ENCODE measurements around the gene FGFRL1.

The FGFRL1 gene

DNA sequence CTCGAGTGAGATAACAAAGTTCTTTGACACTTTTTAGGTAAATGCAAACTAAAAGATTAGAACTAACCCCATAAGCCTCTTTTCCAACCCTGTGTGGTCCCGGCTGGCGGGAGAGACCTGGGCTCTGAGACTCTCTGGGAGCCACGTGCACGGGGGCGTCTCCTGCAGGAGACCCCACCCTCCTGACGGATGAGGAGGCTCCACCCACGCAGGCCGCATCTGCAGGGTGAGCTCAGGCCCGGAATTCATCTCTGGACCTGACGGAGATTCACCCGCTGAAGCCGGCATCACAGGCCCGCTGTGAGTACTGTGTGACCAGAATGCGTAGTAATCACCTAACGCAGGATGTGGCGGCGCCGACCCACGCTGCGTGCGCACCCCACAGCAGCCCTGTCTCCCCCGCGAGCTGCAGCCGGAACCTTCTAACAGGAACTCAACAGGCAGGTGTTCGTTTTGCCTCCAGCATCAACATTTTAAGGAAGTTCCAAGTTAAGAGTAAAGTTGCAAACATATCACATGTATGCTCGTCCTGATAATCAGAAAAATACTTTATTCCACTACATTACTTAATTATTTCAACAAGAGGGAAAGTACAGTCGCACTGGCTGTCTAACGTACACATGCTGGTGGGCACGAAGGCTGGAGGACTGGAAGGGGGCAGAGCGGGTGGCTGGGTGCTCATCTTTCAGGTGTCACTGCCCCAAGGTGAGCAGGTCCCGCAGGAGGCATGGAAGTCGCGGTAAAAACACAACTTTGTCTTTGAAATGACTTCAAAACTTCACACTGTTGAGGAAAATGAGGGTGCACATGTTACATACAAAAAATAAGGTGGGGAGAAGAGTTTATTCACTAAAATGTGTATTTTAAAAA lies 44.5 kb downstream of the FGFRL1 start:
- peak; percentile 88 for DNase-seq

DNA sequence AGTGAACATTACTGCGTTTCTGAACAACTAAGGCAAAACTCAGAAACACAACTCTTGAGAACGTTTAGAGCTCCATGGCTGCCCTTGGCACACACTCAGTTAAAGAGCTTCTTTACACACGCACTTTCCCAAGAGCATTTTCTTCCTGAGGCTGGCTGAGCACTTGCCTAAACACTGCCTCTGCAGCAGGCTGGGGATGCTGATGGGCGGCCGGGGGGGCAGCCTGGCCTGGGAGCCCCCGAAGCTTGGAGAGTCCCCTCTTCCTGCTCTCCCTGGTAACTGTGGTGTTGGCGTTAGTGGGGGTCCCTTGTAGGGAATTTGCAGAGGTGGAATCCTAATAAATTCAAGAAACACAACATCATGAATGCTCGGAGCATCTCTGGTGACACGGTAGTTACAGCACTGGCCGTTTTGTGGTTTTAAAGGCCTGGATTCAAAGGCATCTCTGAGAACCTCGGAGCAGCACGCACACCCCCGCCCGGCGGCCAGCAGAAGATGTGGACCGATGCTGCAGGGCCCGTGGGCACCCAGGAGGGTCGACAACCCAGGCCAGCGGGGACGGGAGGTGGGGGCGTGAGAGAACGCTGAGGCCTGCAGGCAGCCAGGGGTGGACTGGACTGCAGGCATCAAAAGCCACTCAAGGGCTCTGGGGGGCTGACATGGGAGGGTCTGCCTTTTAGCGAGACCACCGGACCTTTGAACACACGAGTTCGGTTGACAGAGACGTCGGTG lies 45.4 kb downstream of the FGFRL1 start:
- DNase-seq: no peak

DNA sequence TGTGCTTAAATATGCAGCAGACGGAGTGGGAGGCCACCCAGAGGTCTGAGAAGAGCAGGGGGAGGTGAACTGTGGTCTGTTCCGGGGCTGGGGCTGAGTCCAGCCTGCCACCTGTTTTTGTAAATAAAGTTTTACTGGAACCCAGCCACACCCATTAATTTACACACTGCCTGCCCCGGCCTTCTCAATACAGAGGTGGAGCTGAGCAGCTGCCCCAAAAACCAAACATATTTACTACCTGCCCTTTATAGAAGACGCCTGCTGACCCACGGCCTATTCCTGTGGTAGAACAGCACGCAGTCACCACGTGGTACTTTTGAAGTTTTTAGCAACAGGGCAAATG lies 45.9 kb downstream of the FGFRL1 start:
- no peak for DNase-seq

DNA sequence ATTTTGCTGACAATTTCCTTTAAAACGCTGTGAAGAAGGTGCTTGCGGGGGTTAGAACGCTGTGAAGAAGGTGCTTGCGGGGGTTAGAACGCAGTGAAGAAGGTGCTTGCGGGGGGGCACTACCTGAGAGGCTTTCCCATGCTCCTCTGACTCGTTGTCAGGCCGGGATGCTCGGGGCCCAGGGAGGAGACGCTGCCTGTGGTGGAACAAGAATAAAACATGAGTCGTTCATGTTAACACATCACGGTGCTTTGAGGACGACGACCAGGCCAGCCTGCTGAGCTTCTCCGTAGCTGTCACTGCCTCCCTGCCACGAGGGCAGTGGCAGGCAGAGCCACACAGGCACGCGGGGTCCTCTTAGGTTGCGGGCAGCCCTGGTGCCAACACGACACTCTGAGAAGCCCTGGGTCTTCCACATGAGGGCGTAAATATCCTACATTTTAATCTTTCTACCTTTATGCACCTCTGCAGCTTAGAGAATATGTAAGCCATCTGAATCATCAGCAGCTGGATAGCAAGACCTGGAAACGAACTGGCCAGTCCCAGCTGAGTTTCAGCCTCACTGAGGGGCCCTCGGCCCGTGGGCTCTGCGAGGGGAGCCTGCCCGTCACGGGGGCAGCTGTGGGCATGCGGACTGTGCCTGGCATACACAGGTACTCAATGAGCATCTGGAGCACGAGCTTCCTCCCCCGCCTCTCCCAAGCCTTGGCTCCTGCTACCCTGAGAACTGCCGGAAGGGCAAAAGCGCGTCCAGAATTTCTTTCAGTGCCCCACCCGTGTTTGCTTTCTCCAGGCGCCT lies 47.0 kb downstream of the FGFRL1 start:
- DNase-seq: no peak

DNA sequence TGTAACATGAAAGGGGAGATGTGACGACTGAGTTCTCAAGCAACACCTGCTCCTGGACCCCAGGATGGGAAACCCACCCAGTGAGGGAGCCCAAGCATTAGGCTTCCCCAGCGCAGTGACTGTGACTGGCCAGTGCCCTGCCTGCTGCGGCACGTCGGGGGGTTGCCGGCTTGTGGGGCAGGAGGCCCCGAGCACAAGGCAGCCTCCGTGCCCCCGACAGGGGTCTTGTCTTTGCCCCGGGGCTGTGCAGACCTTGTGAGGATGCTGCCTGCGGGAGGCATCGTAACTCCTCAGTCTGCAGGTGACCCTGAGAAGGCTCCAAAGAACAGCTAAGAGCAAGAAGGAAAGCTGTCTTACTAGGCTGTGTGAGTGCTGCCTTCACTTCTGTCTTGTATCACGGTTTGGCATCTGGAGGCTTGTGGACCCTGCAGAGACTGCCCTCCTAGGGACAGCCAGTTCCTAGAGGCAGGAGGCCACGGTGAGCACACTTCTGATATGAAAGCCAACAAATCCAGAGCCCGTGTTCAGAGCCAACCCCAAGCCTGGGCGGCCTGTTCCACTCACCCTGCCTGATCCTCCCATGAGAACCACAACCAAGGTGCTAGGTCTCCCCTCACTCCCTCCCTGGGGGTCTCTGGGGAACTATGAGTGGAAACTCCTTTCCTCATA lies 47.7 kb downstream of the FGFRL1 start:
- DNase-seq: no peak

DNA sequence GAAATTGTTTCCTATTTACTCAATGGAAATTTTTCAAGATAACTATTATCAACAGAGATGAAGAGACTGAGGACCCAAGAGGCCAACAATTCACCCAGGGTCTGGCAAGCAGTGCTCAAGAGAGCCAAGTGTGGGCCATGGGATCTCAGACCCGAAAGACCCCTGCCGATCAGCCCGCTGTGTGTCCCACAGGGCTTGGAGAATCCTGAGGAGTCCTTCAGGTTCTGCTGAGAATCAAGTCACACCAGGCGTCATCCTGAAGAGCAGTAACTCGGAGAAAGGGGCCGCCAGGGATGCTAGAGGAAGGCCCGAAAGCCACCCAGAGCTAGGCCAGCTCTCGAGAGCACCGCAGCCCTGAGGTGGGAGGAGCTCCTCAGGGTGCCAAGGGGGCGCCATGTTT lies 48.7 kb downstream of the FGFRL1 start:
- DNase-seq: no peak

DNA sequence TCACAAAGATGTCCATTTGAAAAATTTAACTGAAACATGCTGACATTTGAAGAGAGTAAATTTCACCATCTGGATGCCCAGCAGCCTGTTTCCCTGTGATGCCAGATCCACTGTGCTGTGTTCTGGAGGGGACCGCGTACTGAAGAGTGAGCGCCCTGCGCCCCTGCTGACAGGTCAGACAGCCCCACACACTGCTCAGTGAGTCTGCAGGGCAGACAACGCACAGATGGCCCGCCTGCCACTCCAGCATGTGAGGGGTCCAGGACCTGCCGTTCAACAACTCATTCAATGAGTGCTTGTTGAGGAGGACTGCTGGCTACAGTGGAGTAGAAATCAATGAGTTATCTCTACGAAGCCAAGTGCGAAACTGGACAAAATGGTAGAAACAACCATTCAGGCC lies 49.2 kb downstream of the FGFRL1 start:
- no peak for DNase-seq

DNA sequence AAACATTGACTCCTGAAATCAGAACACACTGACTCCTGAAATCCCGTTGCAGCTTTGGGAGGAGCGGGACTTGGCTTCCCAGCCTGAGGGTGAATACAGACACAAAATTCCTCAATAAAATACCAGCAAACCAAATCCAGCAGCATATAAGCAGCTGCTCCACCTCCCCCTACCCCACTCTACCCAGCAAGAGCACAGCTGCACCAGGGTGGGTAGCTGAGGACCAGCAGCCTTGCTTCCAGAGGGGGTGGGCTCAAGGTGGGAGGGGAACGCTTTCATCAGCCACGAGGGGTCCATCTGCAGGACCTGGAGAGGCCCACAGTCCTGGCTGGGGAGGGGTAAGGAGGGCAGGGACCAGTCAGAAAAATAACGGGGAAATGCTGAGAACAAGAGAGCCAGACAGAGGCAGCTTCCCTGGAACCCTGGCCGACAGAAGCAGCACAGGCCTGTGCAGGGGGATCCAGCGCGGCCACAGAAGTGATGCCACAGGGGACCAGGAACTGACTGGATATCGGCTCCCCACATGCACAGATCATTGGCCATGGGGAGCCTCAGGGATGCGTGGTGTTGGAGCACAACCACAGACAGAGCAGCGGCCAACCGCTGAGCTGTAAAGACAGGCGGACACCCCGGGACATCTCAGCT lies 49.8 kb downstream of the FGFRL1 start:
- DNase-seq: no peak

DNA sequence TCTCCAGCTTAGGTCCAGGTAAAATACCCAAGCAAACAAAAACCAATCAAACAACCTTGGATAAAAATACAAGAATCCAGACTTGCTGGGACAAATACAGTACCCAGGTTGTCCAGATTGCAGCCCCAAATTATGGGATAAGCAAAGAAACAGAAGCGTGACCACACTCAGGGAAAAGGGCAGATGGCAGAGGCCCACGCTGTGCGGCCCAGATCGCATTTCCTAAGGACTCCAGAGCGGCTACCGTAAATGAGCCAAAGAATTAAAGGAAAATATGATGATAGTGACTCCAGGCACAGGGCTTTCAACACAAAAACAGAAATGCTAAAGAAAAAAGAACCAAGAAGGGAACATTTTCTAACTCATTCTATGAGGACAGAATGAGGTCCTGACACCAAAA lies 50.3 kb downstream of the FGFRL1 start:
- DNase-seq: no peak

DNA sequence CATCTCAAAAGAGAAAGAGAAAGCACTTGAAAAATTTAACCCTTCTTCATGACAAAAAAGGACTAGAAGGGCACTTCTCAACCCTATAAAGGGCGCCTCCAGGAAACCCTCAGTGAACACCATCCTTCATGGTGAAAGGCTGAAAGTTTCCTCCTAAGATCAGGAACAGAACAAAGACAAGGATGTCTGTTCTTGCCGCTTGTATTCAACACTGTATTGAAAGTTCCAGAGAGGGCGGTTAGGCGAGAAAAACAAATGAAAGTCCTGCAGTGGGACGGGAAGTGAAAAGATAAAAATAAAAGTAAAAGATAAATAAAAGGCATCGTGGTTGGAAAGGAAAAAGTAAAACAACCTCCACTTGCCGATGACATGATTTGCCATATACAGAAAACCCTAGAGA lies 51.0 kb downstream of the FGFRL1 start:
- DNase-seq: no peak

DNA sequence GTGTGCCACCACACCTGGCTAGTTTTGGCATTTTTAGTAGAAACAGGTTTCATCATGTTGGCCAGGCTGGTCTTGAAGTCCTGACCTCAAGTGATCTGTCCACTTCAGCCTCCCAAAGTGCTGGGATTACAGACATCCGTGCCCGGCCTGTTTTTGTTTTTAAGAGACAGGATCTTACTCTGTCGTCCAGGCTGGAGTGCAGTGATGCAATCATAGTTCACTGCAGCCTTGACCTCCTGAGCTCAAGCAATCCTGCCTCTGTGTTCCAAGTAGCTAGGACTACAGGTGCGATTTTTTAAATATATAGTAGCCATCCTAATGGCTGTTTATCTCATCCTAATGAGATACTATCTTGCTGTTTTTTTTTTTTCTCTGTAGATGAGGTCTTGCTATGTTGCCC lies 54.3 kb downstream of the FGFRL1 start:
- no peak for DNase-seq

DNA sequence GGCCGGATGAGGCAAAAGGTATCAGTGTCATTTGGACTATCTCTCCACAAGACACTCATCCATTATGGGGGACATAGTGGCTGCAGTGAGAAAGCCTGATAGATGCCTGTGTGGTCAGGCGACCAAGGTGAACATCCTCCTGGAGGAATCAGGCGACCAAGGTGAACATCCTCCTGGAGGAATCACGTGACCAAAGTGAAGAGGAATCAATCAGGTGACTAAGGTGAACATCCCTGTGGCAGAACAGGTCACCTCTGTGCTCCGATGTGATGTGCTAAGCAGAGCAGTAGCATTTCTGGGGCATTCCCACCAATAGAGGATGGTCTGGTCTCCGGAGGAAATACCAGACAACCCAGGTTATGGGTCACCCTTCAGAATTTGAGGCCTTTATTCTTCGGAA lies 58.0 kb downstream of the FGFRL1 start:
- no peak for DNase-seq

DNA sequence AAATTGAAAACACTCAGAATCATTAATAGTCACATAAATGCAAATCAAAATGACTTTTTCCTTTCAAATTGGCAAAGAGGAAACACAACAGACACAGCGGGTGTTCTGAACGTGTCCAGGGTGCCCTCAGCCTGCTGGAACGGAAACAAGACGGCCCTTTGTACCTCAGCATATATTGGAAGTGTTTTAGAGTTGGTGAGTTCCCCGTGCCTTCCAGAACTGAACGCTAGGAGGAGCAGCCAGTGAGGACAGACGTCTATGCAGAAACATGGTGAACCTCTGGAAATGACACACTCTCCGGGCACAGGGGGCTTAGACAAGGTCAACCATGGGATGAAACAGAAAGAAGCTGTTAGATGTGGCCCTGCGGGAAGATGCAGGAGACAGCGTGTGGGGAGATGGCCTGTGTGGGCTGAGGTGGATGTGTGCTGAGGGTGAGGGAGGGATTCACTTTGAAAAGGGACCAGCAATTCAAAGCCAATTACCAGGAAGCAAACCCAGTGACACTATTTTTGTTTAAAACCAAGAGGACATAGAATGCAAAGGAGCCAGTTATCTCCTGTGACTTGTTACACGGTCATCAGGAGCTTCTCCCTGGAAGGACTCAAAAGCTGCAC lies 61.5 kb downstream of the FGFRL1 start:
- peak; percentile 45 to 64 for DNase-seq

DNA sequence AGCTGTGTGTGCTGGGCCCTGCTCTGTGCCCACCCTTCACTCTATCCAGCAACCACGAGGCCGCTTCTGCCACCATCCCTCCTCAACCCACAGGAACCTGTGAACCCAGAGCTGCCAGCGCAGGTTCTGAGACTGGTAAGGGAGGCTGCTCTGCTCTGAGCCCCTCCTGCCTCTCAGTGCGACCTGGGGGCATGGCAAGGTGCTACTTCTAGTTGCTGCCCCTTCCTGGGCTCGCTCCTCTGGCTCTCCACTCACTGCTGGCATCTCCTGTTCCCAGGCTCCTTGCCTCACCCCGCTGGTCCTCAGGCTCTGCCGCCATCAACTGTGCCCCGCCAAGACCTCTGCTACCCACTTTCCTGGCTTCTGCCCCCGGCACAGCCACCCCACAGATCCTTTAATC lies 62.7 kb downstream of the FGFRL1 start:
- DNase-seq: no peak

DNA sequence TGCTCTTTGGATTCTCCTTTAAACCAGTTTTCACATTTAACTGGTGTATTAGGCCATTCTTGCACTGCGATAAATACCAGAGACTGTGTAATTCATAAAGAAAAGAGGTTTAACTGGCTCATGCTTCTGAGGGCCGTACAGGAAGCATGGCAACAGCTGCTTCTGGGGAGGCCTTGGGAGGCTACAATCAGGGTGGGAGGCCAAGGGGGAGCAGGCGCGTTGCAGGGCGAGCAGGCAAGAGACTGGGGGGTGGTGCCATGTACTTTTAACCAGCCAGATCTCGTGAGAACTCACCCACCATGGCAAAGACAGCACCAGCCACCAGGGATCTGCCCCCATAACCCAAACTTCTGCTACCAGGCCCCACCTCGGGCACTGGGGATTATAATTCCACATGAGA lies 63.8 kb downstream of the FGFRL1 start:
- DNase-seq: no peak

DNA sequence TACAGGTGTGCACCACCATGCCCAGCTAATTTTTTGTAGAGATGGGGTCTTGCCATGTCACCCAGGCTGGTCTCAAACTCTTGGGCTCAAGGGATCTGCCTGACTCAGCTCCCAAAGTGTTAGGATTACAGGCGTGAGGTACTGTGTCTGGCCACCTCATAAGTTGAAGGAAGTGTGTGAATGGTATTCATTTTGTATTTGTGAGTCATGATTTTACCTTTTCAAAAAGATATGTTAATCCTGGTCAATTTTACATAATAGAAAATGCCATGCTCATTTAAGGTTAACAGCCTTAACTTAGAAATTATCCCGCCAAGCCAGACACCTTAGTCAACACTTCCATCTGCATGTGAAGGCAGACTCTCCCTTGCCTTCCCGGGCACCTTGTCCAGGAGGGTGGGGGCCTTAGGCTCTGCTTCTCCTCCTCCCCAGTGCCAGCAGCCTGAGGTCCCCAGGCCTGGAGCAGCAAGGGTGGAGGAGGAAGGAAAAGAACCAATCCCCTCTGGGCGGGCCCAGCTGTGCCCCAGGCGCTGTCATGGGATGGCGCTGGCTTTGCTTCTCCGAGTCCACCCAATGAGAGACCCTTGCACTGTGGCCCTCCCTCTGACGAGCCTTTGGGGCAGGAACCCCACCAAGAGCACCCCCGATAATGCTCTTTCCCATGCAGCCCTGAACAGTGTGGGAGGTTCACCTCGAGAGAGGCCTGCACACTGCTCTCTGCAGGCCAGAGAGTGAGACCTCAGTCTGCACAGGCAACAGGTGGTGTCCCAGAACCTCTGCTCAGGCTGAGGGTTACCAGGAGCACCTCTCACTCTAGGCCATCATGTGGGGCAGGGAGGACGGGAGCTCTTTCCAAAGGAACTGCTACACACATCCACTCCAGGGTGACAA lies 64.6 kb downstream of the FGFRL1 start:
- no peak for DNase-seq

Measured in CD4-positive, alpha-beta T cell treated with Interferon alpha-2 for 1 hour (primary cell).